GM18909 (cell line): ENCODE measurements around the gene NRCAM.
"Not testable (repeated sequence)": the region's sequence is repeated elsewhere in the genome, so short reads cannot be mapped to it uniquely, and the experiment has no call there.

ENCODE experiments used
- ATAC-seq: cut with Tn5 transposase; IDR thresholded peaks from one replicate; pipeline ENCODE4 v1.9.1; 2021; ENCODE audit warnings: mild to moderate bottlenecking; ENCODE audit not compliant: unreplicated experiment, poor library complexity

Gene NRCAM

DNA sequence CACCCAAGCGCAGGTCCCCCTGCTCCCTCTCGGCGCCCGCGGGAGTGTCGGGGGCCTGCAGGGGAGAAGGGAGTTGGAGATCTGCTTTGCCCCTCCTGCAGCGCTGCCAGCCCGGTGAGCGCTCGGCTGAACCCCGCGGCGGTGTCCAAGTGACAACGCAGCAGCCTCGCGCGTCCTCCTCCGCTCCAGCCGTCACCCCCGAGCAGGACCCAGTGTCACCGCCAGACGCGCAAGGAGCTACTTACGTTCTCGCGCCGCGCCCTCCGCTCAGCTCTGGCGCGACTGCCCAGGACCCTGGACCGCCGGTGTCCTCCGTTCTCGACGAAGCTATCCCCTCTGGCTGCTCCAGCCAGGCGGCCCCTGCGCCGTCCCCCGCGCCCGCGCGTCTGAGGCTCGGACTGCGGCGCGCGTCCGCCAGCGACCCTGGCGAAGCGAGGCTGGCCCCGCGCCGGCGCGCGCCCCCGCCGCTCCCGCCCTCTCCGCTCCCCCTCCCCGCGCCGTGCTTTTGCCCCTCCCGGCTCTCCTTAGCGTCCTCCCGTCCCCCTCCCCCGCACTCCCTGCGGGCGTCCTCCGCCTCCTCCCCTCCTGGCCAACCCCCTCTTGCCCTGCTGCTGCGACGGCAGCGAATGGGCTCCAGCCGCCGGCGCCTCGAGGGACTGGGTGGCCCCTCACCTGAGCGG is at the start of gene NRCAM:
NRCAM (minus strand) TSS at position 439 of the 680 bp plus-strand sequence. CDS start 216,372 bp downstream, outside the sequence.
- peak; percentile 39 for ATAC-seq

DNA sequence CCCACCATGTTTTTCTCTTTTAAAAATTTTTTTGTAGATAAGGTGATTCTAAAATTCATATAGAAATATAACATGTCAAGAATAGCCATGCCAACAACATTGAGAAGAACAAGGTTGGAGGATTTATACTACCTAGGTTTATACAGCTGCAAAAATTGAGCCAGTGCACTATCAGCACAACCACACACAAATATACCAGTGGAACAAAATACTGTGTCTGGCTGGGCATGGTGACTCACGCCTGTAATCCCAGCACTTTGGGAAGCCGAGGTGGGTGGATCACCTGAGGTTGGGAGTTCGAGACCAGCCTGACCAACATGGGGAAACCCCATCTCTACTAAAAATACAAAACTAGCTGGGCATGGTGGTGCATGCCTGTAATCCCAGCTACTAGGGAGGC is 48.3 kb upstream of the NRCAM start:
- not testable (repeated sequence) for ATAC-seq

DNA sequence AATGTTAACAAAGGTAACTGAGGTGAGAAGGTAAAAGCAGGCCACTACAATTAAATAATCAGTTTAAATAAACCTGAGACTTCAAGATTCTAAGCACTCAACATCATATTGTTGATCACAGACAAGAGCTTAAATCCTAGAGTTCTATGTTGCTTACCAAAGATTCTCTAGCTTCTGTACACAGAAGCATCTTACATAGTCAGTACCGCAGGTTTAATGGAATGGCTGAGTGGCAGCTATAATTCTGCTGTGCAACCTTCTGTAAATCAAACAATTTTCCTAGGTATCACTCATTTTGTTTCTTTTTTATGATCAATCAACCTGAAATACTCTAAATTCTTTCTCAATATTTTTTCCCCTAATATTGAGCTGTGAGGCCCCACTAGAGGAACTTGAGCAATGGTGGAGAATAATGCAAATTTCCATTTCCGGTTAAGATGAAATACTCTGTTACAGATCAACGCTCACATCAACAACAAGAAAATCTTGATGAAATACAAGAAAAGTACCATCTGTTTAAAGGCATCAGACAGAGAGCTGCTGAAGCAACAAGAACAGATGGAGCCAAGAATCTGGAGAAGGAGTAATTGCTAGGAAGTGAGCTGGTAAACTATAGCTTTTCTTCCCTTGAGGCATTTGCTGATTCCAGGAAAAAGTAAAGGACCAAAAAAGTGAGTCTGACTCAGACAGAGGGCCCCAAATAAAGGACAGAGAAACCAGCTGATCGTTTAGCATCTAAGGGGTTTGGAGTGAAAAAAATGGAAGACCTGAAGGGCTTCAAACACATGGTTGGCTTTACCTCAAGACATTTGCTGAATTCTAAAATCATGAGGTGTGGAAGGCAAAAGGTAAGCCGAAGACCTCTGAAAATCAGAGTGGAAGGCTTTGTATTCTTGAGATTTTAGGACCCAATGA is 47.1 kb upstream of the NRCAM start:
- peak; percentile 97 for ATAC-seq

DNA sequence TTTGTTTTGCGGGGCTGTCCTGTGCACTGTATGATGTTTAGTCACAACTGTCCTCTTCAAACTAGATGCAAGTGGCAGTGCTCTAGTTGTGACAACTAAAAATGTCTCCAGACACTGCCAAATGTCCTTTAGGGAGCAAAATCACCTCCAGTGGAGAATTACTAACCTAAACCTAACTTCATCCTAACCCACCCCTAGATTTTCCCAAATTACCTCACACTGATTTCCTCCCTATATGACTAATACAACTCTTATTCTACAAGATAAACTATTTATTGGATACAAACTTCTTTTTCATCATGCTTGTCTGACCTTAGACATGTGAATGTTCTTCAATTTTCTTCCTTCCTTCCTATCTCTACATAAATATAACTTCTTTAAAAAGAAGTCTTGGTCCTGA is 43.3 kb upstream of the NRCAM start:
- ATAC-seq: no peak

DNA sequence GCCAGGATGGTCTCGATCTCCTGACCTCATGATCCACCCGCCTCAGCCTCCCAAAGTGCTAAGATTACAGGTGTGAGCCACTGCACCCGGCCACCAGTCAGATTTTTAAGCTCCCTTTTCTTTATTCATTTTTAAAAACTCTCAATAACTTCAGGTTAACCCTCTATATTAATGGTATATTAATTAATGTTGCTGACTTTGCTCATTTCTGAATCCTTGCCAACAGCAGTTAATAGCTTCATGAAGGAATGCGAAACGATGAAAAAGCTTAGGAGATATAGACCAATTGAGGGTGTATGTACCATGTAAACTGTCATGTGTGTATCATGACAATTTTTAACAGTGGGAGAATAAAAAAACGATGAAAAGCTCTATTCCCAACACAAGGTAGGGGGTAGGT is 42.2 kb upstream of the NRCAM start:
- no peak for ATAC-seq

DNA sequence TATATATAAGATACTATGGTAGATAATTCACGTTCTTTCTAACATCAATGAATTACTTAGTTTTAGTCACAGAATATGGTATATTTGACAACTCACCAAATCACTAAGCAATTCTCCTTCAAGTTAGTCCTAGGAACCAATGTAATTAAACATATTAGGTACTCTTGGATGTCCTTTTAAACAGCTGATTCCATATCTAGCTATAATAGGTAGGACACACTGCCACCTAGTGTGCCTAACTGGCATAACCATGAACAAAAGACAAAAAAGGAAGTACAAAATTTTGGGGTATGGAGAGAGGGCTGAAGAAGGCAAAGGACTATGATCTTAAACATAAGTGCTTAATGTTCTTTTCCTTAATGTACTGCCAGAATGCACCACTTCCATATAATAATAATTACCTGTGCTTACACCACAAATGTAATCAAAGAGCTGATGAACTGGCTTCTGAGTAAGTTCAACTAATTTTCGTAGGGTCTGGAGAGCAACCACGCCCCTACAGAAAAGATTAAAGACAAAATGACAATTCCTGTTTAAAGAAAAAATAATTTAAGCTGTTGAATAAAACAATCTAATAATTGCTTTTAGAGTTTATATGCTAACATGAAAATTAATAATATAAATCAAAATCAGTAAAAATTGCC is 41.0 kb upstream of the NRCAM start:
- peak; percentile 90 for ATAC-seq

DNA sequence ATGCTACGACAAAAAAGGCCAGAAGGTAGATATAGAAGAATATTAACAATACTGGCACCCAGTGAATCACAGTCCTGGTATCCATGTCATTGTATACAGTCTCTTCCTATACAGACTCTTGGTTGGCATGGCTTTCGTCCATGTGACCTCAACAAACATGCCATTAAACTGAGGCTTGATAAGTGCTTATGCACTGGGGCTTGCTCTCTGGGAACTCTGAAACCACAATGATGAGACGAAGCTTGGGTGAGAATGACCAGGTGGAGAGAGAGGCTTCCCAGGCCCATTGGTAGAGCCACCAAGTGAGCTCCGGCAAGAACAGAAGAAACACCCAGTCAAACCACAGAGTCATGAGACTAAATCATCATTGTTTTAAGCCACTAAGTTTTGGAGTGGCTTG is 36.5 kb upstream of the NRCAM start:
- no peak for ATAC-seq

DNA sequence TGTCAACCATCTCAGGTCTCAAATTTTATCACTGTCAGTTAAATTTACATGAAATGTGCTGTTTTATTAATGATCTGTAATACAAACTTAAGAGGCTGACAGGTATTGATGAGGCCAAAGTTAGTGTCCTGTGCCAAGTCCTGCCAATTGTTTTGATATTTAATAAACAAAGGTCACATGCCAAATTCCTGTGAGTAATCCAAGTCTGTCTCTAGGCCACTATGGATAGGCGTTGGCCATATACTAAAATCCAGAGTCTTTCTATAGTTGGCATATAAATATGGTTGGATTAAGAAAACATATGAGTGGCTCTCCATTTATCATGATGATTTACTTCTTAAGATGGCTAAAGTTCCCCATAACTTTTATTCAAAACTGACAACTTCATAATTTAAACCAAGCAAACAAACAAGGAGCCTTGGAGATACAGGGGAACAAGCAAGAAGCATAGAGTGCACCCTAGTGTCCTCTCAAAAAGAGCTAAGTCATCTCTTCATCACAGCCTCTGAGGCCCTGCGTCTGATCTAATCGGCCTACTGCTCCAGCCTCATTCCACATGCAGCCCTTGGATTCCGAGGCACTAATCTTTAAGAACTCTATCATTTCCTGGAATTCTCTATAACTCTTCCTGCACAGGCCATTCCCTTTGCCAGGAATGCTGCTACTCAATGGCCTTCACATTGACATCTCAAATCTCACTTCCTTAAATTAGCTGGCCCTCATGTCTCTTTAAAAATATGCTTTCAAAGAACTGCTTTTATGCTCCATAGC is 32.7 kb upstream of the NRCAM start:
- ATAC-seq: no peak

DNA sequence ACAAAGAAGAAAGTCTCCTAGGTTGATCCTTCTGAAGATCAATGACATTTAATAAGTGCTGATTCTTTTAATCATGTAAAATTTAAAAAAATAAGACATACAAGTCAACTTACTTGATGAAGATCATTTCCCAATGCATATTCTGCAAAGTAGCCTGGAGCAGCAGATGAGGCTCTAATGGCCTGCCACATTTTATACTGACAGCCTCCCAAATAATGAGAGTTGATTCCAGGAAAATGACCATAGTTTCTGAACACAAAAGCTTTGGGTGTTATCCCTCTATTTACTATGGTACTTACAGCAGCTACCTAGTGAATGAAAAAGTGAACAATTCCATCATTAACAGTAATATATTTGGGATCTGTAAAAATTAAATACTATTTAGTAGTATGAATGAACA is 31.4 kb upstream of the NRCAM start:
- no peak for ATAC-seq

DNA sequence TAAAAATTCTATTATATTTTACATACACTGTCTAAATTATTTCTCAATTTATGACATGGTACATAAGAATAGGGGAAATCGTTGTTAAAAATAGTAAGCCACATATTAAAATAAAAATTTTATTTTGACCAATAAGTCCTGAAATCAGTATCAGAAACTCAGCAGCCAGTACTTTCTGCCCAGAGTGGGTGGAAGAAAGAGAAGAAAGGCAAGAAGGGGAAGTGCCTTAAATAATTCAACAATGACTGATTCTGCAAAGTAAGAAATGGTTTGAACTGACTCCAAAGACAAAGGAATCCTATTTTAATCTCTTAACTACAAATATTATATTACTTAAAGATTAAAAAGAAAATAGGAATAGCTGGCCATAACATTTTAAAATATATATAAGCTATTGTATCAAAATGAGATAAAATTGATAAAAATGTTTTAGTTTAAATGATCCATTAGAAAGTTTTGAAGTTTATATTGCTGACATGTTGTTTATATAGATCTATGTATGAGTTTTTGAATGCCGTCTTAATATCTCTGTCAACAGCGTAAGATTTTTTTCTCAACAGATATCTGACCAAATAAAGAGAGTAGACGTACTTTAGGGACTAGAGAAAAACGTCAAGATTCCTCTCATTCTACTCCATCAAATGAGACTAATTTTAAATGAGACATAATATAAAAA is 30.2 kb upstream of the NRCAM start:
- ATAC-seq: no peak

DNA sequence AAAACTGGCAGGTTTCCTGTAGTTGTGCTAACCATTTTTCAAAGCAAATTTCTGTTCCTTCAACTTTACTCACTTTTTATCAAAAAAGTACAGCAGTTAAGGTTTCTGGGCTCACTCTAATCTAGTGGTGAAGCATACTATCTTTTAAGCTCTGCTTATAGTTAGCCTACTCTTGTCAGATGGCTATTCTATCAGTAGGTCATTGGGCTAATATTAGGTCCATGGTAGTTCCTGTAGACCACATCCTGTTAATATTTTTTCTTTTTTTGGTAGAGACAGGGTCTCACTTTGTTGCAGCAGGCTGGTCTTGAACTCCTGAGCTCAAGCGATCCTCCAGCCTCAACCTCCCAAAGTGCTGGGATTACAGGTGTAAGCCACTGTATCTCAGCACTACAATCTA is 27.9 kb upstream of the NRCAM start:
- ATAC-seq: no peak

DNA sequence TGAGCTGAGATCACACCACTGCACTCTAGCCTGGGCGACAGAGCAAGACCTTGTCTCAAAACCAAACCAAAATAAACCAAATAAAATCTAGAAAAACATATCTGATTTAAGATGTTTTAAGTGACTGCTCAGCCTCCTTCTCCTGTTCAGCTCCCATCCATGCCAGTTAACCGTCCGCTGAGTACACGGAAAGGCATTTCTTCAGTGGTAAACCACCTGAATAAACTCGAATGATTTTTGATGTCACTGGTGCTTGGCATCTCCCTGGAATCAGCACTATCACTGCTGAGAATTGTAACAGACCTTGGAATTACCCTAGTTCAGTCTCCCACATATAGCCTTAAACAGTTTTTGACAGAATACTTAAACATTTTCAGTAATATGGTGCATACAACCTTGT is 24.1 kb upstream of the NRCAM start:
- ATAC-seq: no peak

DNA sequence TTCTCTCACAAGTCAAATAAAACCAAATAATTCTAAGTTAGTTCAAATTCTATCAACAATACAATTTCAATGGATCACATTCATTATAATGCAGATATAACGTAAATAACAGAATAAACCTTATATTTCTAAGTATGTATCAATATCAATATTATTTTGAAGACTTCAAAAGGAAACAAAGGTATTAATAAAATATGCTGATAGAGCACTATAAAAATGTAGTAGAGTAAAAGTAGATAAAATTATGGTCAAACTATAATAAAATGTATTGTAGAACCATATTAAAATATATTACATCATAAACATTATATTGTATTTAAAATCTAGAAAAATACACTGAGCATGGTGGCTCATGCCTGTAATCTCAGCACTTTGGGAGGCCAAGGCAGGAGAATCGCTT is 23.5 kb upstream of the NRCAM start:
- no peak for ATAC-seq

DNA sequence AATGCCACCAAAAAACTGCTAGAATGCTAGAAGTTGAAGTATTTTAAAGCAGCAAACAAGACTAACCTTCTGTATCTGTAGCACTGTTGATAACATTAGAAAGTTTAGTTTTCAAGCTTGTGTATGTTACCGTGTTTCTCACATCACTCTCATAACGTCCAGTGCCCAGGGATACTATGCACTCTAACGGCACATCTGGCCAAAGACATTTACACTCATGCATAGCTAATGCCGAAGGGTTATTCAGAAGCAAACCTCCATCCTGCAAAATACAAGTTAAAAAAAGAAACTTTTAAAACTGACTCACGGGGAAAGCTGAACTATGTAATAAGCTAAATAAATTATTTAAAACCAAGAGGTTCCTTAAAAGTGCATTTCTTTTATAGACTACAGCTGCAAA is 22.9 kb upstream of the NRCAM start:
- ATAC-seq: no peak

DNA sequence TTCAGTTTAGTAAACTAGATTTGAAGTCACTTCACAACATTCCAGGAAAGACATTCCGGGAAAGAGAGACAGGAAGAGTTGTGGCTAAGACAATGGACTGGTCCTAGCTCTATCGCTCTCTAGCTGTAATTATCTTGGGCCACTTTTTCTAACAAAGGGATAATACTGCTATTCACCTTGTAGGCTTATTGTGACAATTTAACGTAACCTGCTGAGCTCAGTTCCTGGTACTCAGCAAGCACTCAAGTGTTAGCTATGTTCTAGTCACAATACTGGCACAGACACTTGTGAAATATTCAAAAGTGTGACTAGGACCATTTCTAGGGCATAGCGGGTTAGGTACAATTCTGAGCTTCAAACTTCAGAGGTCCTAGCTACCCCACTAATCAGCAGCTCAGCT is 12.0 kb upstream of the NRCAM start:
- ATAC-seq: no peak

DNA sequence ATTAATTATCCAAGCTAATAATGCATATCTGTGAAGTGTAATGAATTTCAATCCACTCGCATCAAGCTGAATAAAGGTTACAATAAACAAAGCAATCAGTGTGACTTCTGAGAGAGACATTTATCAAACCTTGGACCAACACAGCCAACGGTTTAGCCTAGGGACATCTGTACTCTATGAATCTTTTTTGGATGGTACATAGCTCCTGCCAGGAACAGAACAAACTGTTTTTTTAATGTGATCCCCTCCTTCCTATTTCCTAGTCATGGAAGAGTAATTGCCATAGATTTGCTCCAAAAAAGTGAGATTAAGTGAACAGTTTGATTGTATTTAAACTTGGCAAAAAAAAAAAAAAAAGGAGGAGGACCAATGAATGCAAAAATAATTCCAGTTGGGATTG is 11.2 kb upstream of the NRCAM start:
- no peak for ATAC-seq

DNA sequence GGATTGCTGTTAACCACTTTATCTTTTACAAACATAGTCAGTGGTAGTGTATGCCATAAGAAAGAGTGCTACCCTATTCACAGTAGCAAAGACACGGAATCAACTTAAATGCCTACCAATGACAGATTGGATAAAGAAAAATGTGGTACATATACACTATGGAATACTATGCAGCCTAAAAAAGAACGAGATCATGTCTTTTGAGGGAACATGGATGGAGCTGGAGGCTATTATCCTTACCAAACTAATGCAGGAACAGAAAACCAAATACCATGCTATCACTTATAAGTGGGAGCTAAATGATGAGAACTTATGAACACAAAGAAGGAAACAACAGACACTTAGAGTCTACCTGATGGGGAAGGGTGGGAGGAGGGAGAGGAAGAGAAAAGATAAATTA is 10.1 kb upstream of the NRCAM start:
- not testable (repeated sequence) for ATAC-seq

DNA sequence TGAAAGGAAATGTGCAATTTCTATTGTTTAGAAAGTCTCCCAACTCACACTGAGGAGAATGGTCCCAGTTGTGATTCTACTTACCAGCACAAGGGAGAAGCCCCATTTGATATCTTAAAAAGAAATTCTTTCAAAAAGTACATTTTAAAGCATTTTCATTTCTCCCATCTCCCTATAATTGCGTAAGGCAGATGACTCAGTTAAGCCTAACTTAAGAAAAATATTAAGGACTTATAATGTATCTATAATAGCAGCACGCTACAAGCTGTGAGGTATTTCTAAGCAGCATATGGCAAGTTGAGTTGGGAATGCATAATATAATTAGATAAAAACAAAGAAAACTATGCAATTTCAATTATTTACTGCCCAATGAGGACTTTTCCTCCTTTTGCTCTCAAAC is 8.5 kb upstream of the NRCAM start:
- ATAC-seq: no peak

DNA sequence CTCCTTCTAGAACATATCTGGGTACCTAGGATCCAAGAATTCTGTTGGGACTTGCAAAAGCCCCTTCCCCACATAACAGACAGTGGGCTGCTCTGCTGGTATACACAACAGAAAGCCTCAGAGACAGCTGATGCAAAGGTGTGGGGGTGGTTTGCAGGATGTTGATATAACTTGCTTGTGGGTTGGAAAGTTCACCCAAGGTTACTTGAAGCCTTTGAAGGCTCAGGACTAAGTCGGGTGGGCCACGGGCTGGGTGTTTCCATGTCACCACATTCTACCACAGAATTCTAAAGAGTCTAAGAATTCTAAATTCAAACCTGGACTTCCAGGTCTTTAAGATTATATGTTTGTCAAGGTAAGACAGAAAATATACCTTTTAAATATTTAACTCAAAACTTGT is 7.4 kb upstream of the NRCAM start:
- no peak for ATAC-seq

DNA sequence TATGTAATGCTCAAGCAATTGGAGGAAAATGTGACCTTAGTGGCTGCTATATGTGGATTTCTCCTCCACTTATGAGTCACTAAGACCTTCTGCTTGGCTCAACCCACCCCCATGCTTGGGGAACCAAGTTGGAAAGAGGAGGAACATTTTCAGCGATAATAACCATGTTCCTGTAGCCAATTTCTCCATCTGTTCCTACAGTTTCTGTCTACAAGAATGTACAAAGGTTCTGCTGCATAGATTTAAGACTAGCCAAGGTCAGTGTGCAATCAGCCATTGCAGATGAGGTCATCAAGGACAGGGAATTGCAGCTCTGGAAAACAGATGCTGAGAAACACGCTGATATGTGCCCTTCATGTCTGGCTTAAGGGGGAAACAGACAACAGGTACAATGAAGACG is 5.6 kb upstream of the NRCAM start:
- ATAC-seq: no peak
